Hypothalamus (tissue), 51 donors: ENCODE data around the gene FREY1.

Experiments used
- DNase-seq, 51 donors: peaks; one replicate each; lab custom pipeline; 2025; lab: John Stamatoyannopoulos, UW

FREY1 gene

DNA sequence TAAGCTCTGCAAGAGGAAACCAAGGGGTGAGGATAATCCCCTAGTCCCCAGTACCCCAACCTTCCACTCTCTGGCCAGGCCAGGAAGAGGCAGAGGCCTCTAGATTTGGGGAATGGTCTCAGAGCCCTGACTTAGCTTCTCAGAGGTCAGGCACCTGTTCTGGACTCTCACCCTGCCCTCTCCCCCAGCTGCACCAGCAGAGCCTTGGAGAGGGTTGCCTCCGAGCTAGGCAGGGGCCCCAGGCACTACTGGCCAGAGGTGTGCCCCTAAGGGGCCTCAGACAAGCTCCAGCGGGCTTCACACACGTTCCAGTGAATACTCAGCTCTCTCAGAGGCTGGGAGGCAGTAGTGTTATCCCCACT lies 8.0 kb downstream of the FREY1 start:
- DNase-seq = peak in 1 of 51 donors; percentile 65

DNA sequence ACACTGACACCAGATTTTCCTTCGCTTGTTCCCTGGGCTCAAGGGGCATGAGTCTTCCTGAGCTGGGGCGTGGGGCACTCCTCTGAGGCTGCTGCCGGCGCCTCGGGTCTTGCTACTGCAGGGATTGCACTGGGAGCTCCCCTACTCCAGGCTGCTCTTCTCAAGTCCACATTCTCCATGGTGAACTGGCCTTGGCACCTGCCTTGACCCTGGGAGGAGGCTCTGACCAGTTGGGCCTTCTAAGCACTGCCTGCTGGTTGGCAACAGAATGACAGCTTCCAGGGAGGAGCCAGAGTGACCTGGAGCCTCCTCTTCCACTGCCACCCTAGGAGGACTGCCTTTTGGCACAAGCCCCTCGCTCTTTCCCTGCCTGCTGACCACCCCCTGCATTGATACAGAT lies 9.5 kb downstream of the FREY1 start:
- DNase-seq = no peak

GRCh38 chr11:45896422-45896984 lies 10.6 kb downstream of the FREY1 start:
- peak in 16 of 51 donors; percentile 18 to 62 (median 41) for DNase-seq

GRCh38 chr11:45895553-45896259 lies 11.4 kb downstream of the FREY1 start:
- no peak for DNase-seq

DNA sequence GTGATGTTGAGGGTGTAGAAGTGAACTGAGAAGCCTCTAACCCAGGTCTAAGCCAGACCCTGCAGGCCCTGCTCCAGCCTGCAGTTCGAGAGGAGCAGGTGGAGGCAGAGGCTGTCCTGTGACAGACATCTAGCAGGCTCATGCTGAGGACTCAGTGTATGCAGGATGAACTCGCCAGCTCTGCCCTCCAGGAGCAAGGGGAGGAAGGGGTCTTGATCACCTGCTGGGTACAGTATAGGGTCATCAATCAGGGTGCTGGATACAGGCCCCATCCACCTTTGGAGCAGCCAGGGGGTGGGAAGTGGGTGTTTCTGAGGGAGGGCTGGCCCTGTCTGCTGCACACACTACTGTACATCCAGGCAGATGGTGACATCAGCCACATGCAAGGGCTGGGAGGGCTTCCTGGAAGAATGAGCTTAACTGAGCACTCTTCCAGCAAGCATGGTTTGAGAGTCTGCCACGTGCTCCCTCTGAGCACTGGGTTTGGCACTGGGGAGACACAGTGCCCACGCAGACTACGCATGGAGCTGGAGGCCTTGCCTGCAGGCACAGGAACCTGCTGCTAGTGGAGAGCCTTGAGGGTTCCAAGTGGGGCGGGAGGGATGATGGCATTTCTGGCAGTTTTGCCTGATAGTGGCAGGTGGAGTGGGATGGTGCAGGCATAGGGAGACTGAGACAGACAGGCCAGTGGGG lies 12.4 kb downstream of the FREY1 start:
- peak in 1 of 51 donors; percentile 52 for DNase-seq

- DNase-seq = no peak
Observed at GRCh38 chr11:45892856-45893255, 14.2 kb downstream of the FREY1 start.

GRCh38 chr11:45890886-45891550 lies 16.1 kb downstream of the FREY1 start:
- DNase-seq = peak in 1 of 51 donors; percentile 46

- DNase-seq = no peak
Observed at GRCh38 chr11:45889966-45890365, 17.1 kb downstream of the FREY1 start.

DNA sequence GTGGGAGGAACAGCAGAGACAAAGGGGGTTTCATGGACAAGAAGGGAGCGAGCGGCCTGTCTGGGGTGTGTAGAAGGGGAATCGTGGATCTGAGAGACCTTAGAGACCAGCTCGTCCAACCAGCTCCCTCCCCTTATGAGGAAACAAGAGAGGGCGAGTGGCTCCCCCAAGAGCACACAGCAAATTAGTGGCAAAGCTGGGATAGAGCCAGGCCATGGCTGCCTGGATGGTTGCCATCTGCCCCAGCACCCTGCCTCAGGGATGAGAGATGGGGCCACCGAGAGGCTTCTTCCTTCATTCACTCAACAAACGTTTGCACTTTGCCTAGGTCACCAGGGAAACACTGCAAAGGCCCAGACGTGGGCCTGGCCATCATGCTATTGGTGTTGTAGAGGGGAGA lies 17.5 kb downstream of the FREY1 start:
- no peak for DNase-seq

- no peak for DNase-seq
Observed at GRCh38 chr11:45887587-45887986, 19.5 kb downstream of the FREY1 start.

DNA sequence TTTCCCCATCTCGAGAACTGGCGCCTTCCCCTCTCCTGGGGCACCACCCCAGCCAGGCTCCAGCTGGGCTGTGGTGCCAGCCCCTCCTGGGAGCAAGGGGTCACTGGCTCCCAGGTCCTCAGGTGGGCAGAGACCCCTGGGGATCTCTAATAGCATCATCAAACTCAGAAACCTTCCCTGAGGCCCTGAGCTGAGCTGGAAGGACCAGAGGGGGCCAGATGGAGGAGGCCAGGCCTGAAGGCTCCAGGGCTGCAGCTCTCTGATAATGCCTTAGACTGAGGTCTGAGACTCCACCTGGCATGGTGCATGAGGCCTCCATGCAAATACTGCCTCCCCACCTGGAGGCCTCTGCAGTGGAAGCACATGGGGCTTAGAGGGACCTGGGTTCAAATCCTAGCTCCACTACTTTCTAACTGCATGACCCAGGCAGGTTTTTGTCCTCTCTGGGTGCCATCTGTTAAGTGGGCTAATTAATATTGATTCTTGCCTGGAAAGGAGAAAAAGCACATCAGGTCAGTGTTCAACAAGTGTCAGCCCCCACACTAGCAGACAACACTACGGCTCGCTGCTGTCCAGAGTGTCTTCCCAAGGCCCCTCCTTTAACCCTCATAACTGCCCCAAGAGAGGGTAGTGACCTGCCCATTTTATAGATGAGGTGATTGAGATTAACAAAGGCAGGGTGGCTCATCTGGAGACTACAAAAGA lies 20.1 kb downstream of the FREY1 start:
- DNase-seq = no peak

DNA sequence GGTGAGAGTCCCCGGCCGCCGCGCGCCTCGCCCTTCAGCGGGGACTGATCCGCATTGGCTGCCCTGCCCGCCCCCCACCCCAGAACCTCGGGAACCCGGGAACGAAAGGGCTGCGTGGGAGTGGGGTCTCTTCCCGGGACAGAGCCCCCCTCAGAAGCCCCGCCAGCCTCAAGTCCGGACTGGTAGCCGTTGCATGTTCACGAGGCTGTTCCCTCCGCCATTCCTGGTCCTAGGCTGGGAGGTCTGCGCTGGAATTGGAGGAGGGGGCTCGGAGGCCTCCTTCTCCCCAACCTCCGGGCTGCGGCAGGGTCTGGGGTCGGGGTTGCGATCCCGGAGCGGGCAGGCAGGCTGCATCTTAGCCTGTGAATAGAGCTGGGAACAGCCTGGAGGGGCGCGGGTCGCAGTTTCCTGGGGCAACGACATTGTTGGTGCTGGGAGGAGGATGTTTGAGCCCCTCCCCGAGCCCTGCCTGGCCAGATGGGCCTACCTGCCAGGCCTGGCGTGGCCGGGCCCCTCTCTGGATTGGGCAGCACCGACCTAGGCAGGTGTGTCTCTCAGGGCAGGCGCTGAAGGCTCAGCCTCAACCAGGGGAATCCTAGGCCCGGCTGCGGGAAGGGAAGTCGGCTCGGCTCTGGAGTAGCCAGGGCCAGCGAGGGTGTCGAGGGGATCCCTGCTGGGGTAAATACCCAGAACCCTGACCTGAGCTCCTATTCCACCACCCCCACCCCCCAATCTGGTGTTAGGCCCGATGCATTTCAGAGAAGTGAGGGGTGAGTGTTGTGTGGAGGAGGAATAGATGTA lies 20.9 kb downstream of the FREY1 start:
- DNase-seq = no peak

DNA sequence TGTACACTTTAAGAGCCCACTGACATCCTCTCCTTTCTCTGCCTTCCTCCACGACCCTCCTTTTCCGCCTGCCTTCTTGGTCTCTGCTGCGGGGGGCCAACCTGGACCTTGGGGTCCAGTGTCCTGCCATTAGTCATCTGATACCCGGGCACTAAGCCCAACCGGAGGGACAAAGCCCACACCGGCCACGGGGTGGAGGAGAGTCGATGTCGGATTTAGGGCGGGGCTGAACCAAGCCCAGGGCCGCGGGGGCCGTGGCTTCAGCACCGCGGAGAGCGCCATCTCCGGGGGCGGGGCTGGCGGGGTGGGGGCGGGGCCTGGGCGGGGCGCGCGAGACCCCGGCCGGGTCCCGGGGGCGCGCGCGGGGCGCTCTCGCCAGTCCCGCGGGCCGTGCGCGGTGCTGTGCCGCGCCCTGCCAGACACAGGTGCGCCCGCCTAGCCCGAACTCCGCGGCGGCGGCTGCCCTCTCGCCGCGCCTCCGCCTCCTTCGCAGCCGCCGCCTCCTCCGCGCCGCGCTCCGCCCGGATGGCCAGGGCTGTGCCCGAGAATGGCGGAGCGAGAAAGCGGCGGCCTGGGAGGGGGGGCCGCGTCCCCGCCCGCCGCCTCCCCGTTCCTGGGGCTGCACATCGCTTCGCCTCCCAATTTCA lies 21.7 kb downstream of the FREY1 start, which contains the start of gene MAPK8IP1:
Gene MAPK8IP1, plus strand, starts transcription at position 378 of the 647 bp plus-strand sequence. Its CDS starts 170 bp downstream, at position 548.
- peak in 25 of 51 donors; percentile 18 to 69 (median 49) for DNase-seq

DNA sequence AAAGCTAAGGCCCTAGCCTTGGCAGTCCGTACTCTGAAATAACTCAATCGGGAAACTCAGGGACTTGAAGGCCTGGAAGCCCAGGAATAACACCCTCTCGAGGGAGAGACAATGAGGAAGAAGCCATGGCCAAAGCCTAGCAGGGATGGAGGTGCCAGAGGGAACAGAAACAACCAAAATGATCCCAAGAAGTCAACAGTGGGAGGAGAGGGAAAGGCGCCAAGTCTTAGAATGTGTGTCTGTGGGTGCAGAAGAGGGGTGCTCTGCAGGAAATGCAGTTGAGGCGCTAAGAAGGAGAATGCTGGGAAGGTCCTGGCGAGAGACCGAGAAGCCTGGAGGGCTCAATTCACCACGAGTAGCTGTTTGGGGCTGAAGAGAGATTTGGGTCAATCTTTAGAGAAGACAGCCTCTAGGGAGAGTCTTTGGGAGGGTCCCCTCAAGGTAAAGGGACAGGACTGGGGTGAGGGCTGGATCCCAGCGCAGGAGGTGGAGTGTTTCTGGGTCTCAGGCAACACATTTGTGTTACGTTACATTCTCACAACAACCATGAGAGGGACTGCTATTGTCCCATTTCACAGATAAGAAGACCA lies 22.4 kb downstream of the FREY1 start:
- DNase-seq = no peak

- DNase-seq = peak in 2 of 51 donors; percentile 26 to 32
Observed at GRCh38 chr11:45881708-45882368, 25.2 kb downstream of the FREY1 start.

GRCh38 chr11:45880772-45881570 lies 26.1 kb downstream of the FREY1 start:
- DNase-seq = no peak
